M059J (cell line): ENCODE data around the gene STX19. TPM values are rescaled to one million over a fixed set of nuclear protein-coding genes. Genes with fewer than 3 reads are reported as not detected.
A peak's percentile ranks its signal among the peaks of the same experiment; 100 is the strongest.

Source experiments
- DNase-seq: peaks from one replicate; pipeline ENCODE4 v3.0.0-alpha.2; 2012; ENCODE audit warnings: low read depth
- total RNA-seq: library from RNA; depleted of rRNA; stranded (reverse); fragments of >200 nt; shearing (Covaris generic); gene quantifications from 2 replicates; pipeline ENCODE4 v1.2.3, GENCODE V29; 2014

Gene STX19
- total RNA-seq, 1 experiment from 2014 or later: not detected

- DNase-seq: peak; percentile 53
Observed at GRCh38 chr3:94036909-94037507, 8.6 kb upstream of the STX19 start.

DNA sequence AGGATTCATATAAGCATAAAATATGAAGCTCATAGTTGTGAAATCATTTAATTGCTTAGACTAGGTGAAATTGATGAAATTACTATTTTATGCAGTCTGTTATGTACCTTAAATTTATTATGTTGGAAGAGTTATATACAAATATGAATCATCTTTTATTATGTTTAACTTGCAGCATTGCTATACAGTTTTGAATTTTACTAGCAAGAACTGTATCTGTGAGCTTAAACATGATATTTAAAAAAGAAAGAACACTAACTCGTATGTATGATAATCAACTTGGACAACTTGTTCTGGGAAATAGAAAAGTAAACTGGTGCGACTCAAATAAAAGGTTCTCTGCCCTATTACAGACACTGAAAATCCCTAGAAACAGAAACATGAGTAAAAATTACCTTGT lies 1.8 kb downstream of the STX19 start:
- no peak for DNase-seq

- DNase-seq: peak; percentile 5
Observed at GRCh38 chr3:94024385-94024784, 4.0 kb downstream of the STX19 start.

GRCh38 chr3:94020293-94020692 lies 8.1 kb downstream of the STX19 start:
- DNase-seq: no peak

GRCh38 chr3:94019659-94020058 lies 8.7 kb downstream of the STX19 start:
- DNase-seq: no peak

DNA sequence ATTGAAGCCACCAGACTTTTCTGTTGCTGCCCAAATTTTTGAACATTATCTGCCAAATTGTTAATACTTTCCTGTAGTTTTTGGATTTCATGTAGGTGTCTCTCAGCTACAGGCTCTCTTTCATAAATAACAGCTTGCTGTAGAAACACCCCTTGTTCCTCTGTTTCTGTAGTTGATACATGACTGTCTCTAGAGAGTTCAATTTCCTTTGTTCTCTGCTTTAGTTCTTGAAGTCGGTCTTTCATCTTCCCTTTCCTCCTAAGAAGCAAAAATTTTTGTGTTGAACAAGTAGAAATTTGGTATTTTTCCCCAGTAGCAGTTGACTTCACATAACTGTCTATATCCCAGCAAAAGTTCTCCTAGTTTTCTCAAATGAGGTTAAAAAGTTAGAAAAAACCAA lies 13.4 kb downstream of the STX19 start:
- no peak for DNase-seq

- DNase-seq: no peak
Observed at GRCh38 chr3:94012185-94012584, 16.2 kb downstream of the STX19 start.

DNA sequence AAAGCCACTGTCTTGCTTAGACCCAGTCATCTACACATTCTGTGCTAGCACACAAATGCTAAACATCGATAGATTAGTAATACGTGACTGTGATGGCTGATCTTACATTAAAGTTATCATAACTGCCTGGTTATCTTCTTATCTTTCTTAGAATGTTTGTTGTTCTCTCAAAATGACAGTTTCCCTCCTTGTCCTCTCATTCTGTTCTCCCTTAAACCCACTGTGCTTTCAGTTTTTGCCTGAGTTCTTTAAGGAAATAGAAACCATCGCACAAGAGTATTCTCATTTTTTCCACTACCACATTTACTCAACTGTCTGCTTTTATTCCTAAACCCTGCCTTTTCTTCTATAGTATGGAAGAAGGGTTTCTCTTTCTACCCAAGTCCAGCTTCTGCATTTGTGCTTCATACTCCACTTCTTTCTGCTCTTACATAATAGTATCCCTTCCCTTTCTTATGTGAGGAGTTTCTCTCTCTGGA lies 17.1 kb downstream of the STX19 start:
- no peak for DNase-seq

DNA sequence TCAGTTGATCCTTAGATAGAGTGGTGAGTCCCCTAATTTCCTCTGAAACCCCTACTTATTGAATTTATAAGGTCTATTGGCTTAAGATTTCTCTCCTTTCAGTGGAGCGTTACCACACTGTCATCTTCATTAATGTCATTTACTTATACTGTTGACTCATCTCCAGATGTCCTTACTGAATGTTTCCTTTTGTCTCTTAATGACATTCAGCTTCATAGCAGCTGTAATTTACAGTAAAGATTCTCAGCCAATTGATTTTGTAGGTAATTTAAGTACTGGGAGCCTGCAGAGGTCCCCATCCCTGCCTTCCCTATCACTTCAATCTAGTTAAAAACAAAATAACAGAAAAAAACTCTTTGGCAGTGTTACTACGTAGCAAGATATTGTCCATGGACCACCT lies 18.8 kb downstream of the STX19 start:
- DNase-seq: no peak

GRCh38 chr3:94008253-94008652 lies 20.1 kb downstream of the STX19 start:
- no peak for DNase-seq

DNA sequence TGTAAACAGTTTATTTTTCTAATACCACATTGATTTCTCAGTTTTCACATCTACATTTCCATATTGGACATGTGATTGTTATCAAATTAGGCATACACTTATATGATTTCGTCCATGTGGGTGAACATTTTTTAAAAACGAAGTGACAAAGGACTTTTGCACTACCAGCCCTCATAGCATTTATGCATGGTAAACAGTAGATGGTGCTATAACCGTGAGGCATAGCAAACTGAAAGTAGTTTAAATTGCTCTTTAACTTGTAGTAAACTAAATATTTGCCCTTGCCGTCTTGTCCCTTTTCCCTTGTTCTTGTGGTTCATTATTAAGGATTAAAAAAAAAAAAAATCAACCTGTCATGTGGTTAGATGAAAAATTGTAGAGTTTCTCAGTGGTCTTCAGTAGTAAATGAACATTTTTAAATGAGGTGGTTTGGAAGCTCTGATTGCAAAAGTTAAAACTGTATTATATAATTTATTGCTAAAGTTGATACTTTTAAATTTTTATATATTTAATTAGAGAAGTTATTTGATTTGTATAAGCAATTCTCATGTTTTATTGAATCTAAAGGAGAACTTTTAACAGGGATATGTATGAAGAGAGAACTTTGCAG lies 24.0 kb downstream of the STX19 start:
- DNase-seq: peak; percentile 62

GRCh38 chr3:94001827-94002495 lies 26.4 kb downstream of the STX19 start:
- DNase-seq: no peak

DNA sequence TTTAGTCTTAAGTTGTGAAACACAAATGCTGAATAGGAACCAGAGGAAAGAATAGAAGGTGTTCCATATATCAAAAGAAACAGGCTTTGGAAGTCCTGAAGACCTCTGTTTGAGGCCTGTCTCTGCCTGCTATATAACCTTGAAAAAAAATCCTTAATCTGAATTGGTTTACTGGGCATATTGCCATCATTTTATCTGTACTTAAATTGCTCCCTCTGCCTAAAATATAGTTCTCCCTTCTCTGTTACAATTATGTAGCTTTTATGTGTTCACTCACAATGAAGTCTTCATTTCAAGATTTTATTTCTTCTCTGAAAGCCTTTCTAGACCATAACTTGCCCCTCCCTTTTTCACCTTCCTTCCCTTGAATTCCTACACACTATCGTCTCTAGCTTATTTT lies 27.2 kb downstream of the STX19 start:
- no peak for DNase-seq

DNA sequence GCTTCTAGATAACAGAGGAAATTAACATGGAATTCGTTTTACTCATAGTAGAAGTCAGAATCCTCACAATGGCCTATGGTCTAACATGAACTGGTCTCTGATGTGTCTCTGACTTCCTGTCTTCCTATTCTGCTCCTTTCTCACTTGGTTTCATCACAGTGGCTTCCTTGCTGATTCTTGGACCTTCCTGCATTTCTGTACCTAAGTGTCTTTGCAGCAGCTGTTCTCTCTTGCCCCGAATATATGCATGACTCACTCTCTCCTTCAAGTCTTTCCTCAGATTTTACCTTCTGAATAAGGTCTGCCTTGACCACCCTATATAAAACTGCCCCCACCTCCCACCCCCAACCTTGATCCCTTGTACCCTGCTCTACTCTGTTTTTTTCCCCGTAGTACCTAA lies 34.3 kb downstream of the STX19 start:
- DNase-seq: peak; percentile 5

DNA sequence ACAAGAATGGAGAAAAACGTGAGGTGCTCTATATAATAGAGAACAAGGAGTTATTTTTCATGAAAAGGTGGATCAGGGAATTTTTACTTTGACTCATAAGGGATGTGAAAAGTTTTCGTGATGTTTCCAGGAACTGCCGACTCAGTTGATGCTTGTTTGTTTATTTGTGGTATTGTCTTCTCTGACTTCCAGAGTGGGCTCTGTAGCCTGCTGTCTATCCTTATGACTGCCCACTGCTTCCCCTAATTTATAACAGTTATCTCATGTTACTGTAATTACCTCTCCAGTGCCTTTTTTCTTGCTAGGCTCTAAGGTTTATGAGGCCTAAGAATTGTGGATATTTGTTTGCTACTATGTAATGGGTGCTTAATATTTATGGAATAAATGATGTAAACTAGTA lies 36.2 kb downstream of the STX19 start:
- DNase-seq: peak; percentile 28

GRCh38 chr3:93991631-93992030 lies 36.8 kb downstream of the STX19 start:
- DNase-seq: no peak

- DNase-seq: no peak
Observed at GRCh38 chr3:93989241-93989640, 39.2 kb downstream of the STX19 start.

- DNase-seq: no peak
Observed at GRCh38 chr3:93988764-93989163, 39.6 kb downstream of the STX19 start.

- DNase-seq: peak; percentile 57
Observed at GRCh38 chr3:93988283-93988682, 40.1 kb downstream of the STX19 start.

- DNase-seq: no peak
Observed at GRCh38 chr3:93984618-93985017, 43.8 kb downstream of the STX19 start.

GRCh38 chr3:93983408-93983807 lies 45.0 kb downstream of the STX19 start:
- DNase-seq: no peak

GRCh38 chr3:93981649-93982048 lies 46.7 kb downstream of the STX19 start:
- no peak for DNase-seq
